HG02571 (cell line): ENCODE measurements around the gene XCL2.
"Not testable (repeated sequence)": the region's sequence is repeated elsewhere in the genome, so short reads cannot be mapped to it uniquely, and the experiment has no call there.

Source experiments
- ATAC-seq: cut with Tn5 transposase; IDR thresholded peaks from one replicate; pipeline ENCODE4 v1.9.1; 2021; ENCODE audit warnings: mild to moderate bottlenecking, moderate library complexity; ENCODE audit not compliant: unreplicated experiment

Gene XCL2, protein sequence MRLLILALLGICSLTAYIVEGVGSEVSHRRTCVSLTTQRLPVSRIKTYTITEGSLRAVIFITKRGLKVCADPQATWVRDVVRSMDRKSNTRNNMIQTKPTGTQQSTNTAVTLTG

DNA sequence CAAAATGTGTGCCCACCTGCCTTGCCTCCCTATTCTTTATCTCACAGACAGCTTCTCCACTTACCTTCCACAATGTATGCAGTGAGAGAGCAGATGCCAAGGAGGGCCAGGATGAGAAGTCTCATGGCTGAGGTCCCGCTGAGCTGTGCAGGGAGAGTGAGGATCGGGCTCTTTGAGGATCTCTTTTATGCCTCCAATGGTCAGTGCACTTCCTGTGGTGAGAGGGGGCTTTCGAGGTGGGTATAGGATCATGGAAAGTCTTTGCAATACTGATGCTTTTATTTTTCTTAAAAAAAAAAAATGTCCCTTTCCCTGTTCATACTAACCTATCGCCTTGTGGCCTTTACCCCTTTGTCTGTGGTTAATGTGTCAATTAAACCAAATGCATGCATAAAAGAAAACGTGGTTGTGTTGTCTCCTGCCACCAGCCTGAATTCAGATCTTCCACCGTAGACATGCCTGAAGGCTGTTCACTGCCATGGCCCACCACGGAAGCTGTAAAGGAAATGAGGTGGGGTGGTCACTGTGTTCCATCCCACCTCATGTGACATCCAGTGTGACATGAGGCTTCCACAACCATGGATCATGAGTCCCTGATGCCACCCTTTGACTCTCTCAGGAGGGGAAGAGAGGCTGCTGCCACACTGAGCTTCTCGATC lies at the start of gene XCL2:
TSS of gene XCL2 (minus strand) at position 158 of the 659 bp plus-strand sequence. CDS start at position 125, 33 bp downstream.
- not testable (repeated sequence) for ATAC-seq

DNA sequence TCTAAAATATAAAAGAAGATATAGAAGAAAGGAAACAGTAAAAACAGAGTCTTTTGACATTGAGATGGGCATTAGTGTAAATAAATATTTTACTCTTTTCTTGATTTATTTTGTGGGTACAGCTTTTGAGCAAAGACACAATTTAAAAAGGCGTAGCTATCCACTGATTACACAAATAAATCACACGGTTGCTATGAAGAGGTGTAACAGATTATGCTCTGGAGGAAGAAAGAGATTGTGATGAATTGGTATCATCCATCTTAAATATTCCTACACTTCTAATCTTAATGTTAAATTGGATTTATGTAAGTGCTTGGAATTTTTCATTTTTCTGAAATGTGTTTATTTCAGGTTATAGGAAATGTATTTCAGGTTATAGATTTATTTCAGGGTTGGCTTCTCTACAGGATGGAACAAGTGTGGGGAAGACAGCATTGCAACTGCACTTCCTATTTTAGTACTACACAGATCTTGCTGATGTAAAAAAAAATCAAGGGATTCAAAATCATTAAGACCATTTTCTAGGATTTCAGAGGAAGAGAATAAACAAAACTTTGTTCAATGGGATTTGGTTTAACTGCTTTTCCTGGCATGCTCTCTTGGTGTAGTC lies 47.9 kb upstream of the XCL2 start:
- ATAC-seq, result no peak

DNA sequence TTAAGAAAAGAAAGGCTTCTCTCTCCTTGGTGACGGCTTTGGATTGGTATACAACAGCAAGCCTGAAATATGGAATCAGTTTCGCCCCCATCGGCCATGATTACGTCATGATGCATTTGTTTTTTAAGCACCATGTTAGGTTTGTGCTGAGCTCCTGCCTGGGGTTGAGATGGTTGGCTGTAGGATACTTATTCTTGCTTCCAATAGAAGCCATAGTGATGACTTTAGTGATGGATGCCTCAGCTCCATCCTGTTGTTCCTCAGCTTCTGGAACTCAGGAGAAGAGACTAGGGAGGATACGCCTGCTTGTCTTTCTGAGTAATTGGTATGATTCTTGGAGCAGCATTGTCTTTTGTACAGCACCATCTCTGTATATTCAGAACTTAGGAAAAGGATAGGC lies 47.3 kb upstream of the XCL2 start:
- ATAC-seq, result no peak

DNA sequence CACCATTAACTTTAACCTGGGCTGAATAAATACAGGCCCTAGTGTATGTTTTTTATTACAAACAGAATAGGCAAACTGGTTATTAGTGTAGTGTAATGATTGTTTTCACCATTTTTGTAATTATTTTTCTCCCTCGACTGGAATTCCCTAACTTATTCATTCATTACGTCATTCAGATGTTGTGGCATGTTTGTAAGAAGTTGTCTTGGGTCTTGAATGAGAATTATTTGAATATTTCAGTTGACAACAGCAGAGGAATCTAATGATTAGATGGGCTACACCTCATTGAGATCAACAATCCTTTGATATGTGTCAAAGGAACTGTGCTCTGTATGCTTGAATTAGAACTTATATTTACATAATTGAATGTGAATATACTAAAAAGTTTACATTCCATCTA lies 45.4 kb upstream of the XCL2 start:
- no peak for ATAC-seq

DNA sequence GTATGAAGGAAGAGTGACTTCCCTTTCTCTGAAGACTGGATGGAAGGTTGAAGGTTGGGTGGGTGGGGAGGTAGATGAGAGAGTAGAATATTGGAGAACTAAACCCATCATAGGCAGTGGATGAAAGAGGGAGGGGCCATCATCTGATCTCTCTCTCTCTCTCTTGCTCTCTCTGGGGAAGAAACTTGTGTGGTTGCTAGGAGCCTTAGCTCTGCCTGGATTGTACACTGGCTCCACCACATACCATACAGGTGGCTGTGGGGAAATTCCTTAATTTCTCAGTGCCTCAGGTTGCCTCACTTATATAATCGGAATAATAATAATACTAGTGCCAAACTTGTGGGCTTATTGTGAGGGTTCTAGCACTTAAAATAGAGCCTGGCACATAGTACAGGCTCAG lies 42.1 kb upstream of the XCL2 start:
- ATAC-seq, result no peak

DNA sequence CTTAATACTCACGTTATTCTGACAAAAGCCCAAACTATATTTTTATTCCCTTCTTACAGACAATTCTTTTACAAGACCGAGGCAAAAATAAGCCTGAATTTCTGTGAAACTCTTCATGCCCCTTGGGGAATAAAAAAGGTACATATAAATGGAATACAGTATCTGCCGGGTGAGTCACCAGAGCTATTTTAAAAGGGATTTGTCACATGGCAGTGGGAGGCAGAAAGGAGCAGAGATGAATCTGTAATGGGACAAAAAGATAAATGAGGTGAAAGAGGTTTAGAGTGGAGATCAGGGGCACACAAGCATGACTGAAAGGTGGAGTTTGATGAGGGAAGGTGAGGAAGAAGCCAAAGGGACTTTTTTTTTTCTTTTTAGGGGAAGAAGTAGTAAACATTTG lies 41.4 kb upstream of the XCL2 start:
- ATAC-seq, result no peak

DNA sequence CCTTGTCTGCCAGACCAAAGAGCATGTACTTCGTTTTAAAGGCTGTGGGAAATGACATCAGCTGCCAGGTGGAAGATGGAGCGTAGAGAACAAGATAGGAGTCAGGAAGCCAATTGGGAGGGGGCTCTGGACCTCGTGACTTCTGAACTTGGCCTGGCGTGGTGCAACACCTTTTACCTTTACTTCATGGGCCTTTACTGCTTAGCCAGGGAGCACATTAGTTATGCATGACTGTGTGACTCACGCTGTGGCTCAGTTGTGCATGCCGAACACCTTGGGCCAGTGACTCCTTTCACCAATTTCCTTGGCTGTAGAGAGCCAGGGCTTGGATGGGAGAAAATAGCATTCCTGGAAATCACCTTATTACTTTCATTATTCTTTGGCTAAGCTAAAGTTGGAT lies 39.8 kb upstream of the XCL2 start:
- no peak for ATAC-seq

DNA sequence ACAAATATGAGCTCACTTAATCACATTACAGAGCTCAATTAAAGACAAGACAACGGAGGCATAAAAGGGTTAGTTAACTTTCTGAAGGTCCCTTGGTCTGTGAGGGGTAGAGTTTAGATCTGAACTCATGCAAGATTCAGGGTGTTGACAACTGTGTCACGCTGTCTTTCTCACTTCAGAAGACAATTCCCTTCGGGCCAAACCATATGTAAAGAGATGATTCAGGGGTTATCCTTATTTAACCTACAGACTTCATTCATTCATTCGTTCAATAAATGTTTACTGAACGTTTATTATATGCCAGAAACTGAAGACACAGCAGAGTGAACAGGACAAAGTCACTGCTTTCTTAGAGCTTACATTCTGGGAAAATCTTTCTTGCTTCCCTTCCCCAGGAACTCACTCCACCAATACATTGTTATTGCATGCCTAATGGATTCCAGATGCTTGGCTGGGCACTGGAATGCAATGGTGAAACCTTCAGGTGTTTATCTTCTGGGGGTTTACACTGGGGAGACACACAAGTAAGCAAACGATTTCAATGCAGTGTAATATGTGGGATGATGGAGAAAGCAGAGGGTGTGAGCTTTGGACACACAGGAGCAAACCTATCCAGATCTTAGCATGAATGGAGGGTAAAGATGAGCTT lies 39.0 kb upstream of the XCL2 start:
- no peak for ATAC-seq

DNA sequence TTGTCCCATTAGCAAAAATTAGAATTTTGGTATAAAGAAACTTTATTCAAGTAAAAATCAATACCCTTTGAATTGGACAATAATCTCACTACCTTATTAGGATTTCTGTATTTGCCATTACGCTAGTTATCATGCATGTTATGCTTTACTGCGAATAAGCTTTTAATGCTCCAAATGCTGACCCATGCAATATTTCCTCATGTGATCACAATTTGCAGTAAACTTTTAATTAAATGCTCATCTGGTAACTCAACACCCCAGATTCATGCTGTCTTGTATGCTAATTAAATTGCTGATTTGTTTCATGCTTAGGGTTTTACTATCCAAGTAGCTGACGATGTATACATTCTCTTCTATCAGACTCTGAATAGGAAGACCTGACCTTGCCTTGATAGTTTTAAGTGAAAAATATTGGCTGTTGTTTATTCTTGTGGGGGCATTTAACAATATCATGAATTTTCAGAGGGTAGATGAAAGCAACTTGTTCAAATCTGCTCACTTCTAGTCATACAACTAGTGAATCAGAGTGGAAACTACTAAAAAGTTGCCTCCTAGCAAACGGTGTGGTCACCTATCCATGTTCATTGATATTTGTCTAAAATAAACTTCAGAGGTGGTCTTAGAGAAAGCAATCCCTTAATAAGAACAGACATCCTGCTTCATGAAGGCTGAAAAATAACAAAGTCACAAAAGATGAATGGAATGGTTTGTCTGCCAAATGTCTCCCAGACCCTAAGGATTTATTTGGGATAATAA lies 38.2 kb upstream of the XCL2 start:
- no peak for ATAC-seq

DNA sequence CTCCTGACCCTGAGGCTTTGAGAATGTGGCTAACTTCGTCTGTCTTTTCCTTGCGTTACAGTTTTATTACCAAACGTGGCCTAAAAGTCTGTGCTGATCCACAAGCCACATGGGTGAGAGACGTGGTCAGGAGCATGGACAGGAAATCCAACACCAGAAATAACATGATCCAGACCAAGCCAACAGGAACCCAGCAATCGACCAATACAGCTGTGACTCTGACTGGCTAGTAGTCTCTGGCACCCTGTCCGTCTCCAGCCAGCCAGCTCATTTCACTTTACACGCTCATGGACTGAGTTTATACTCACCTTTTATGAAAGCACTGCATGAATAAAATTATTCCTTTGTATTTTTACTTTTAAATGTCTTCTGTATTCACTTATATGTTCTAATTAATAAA lies 37.2 kb upstream of the XCL2 start:
- ATAC-seq, result not testable (repeated sequence)

DNA sequence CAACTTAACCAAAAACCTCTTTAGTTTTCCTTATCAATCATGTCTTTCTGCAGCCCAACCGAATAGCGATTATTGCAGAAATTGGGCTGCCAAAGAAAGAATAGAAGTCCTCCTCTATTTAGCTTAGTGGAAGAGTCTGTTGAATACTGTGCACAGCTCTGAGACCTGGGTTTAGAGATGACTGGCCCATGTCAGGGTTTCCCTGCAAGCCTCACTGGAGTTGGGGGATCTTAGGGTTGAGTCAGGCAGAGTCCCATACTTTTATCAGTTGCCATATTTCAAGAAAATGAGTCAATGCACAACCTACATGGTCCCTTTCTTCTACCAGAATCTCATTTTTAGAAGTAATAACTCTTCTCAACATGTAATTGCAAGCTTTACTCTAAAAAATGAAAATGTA lies 36.5 kb upstream of the XCL2 start:
- not testable (repeated sequence) for ATAC-seq

DNA sequence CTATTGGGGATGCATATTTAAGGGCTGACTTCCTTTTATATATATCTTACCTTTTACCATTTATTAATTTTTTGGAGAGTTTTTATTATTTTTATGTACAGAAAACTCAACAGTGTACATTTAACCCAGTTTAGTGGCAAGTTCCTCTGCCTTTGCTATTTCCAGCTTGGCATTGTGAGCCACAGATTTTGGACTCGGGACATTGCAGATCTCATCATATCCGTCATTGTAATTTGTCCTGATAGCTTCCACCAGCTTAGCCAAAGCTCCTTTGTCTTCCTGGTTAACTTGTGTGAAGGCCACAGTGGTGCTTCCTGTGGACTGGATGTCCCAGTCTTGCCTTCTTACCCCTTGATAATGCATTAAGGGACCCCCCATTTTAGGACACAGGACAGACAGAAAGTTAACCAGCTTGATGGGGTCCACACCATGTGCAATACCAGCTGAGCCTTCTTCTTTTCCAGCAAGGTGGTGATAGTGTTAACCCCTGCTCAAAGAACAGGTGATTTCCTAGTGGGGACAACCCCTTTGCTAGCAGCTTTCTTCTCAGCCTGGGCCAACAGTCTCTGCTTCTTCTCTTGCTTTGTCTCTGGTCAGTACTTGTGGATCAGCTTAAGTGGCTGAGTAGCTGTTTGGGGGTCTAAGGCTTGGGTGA lies 34.9 kb upstream of the XCL2 start:
- ATAC-seq, result not testable (repeated sequence)

DNA sequence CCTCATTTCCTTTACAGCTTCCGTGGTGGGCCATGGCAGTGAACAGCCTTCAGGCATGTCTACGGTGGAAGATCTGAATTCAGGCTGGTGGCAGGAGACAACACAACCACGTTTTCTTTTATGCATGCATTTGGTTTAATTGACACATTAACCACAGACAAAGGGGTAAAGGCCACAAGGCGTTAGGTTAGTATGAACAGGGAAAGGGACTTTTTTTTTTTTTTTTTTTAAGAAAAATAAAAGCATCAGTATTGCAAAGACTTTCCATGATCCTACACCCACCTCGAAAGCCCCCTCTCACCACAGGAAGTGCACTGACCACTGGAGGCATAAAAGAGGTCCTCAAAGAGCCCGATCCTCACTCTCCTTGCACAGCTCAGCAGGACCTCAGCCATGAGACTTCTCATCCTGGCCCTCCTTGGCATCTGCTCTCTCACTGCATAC lies 32.5 kb upstream of the XCL2 start, which contains the start of gene XCL1:
TSS of gene XCL1 (plus strand) at position 361 of the 444 bp plus-strand sequence. CDS start at position 394, 33 bp downstream.
- not testable (repeated sequence) for ATAC-seq

DNA sequence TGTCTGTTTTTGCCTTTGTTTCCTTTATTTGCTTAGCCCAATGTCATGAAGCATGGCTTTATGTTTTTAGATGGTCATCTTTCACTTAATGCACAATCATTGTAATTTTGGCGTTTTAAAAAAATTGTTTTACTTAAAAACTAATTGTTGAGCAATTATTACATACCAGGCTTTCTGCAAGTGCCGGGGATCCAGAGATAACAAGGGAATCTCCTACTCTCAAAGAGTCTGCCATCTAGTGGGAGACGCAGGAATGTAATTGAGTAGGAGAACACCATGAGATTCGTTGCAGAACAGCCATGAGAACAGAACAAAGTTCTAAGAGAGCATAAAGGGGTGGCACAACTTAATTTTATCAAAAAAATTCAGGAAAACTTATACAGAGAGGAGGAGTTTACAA lies 30.4 kb upstream of the XCL2 start:
- not testable (repeated sequence) for ATAC-seq

DNA sequence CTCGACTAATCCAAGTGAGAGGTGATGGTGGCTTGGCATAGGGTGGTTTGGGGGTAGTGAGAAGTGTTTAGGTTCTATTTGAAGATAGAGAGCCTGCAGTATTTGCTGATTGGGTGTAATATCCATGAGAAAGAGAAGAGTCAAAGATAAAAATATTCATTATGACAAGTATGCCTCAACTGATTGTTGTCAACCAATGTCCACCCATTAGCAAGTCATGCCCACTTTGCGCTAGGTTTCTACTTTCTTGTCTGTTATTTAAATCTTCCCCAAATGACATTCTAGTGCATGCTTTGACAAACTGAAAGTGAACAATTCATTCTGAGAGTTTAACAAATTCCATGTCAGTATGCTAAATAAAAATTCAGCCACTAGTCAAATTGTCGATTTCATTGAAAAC lies 28.8 kb upstream of the XCL2 start:
- no peak for ATAC-seq

DNA sequence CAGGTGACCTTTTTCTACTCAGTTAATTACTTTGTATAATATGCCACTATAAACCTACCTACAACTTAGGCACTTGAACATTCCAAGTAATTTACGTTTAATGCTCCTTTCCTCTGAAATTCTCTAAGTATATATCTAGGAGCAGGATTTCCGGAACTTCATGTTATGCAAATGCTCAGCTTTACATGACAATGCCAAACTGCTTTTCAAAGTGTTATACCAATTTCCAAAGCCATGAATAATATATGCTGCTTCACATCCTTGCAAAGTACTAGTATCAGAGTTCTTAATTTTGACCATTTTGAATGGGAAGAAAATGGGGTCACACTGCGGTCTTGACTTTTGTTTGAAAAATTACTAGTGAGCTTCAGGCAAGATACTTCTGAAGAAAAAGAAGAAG lies 26.9 kb upstream of the XCL2 start:
- no peak for ATAC-seq

DNA sequence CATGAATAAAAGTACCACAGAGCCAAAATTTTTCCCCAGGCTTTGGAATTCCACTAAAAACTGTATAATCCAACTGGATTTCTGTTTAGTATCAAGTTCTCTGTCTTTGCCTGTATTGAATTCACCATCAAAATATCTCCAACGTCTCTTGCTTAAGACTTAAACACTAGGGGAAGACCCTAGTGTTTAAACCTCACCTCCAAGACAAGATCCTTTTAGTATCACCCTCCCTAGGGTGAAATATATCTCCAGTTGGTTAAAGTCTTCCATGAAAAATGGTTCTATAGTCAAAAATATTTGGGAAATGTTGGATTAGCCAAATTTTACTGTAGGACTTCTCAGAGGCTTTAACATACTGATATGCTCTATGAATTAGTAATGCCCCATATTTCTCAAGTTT lies 24.5 kb upstream of the XCL2 start:
- ATAC-seq, result no peak

DNA sequence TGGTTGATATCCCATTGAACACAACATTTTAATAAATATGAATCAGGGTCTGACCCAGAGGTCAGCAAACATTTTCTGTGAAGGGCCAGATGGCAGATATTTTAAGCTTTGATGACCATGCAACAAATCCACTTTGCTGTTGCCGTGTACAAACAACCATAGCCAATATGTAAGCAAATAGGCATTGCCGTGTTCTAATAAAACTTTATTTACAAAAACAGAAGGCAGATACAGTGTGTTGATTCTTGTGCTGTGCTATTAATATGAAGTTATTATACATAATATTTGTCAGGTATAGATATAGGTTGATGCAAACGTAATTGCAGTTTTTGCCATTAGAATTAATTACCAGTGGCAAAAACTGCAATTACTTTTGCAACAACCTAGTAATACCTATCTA lies 23.8 kb upstream of the XCL2 start:
- ATAC-seq, result no peak

DNA sequence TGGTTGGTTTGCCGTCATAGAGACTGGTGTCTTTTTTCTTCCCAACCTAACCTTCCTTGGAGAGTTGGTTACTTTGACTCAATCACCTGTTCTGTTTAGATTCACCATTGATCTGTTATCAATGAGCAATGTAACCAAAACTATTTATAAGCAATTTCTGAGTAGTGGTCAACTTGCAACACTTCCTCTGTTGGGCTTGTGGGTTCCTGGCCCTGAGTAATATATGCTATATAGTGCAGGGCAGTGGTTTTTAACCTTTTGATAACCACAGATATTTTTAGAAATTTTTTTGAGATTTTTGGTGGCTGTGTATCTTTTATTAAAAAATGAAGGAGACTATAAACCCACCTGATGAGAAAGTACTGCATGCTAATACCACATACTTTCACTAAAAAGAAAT lies 23.2 kb upstream of the XCL2 start:
- no peak for ATAC-seq

DNA sequence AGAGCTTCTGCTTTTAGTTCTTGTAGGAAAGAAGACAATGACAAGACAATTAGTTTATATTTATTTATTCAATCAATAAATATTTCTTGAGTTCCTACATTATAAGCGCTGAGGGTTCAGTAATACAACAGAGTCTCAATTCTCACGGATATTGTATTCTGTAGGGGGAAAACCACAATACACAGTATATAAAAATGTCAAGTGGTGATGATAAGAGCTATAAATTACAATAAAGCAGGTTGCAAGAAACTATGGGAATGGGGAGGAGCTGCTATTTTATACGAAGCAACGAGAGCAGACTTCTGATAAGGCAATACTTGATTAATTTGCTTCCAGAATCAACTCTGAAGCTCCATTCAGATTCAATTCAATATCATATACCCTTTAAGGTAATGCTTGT lies 22.0 kb upstream of the XCL2 start:
- no peak for ATAC-seq

DNA sequence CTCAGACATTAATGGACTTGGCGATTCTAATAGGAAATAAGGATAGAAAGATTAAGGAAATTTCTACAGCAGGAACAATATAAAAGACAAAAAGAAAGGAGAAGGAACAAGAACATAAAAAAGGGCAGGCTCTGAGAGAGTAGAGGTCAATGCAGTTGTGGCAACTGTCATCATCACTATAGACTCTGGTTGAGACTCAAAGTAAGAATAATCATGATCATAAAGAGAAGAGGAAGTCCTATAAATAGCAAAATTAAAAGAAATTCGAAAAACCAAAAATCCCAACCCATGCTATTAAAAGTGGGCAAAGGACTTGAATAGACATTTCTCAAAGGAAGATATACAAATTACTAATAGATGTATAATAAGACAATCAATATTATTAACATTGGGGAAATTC lies 18.2 kb upstream of the XCL2 start:
- ATAC-seq, result no peak
